Panc1 (cell line): ENCODE data around the gene SULT1C3. TPM values are rescaled to one million over a fixed set of nuclear protein-coding genes. Genes with fewer than 3 reads are reported as not detected.

Source experiments
- ATAC-seq: fragments of 200-7000 bp; cut with Tn5 transposase; 2 replicates; pipeline ENCODE4 v1.9.1; 2020; ENCODE audit warnings: mild to moderate bottlenecking, moderate library complexity
- BruUV-seq: library from RNA; stranded (reverse); fragments of 400-500 nt; replicated peaks from 2 replicates; lab custom pipeline; 2021; lab: Mats Ljungman, UMichigan
- CTCF ChIA-PET: fragments of 300-600 bp; sonication (Branson Sonifier 250); formaldehyde crosslinking; loops from one replicate; lab custom pipeline; 2022; ENCODE audit warnings: antibody characterized with exemption; lab: Charles Lee
- POLR2A ChIA-PET: fragments of 300-600 bp; sonication (Branson Sonifier 250); formaldehyde crosslinking; loops from one replicate; lab custom pipeline; 2022; ENCODE audit warnings: antibody characterized with exemption; lab: Charles Lee
- DNase-seq: peaks from one replicate; pipeline ENCODE4 v3.0.0-alpha.2; 2010; ENCODE audit warnings: low read depth, low spot score
- H3K27ac ChIP-seq: 2 replicates; pipeline ENCODE4 v1.5.1; 2011; ENCODE audit warnings: mild to moderate bottlenecking, low read length, inconsistent platforms
- H3K27me3 ChIP-seq: fragments of 200-500 bp; sonication (Bioruptor generic); 2 replicates; pipeline ENCODE4 v1.6.0; 2014; ENCODE audit warnings: low read length, inconsistent platforms; ENCODE audit not compliant: control insufficient read depth, insufficient read depth
- H3K36me3 ChIP-seq: fragments of 200-500 bp; sonication (Bioruptor generic); 2 replicates; pipeline ENCODE4 v1.5.1; 2014; ENCODE audit warnings: inconsistent platforms, mild to moderate bottlenecking, low read length, moderate library complexity; ENCODE audit not compliant: control insufficient read depth, insufficient read depth
- H3K4me1 ChIP-seq: 2 replicates; pipeline ENCODE4 v1.5.1; 2011; ENCODE audit warnings: inconsistent platforms, mild to moderate bottlenecking, low read length, moderate library complexity; ENCODE audit not compliant: control insufficient read depth, insufficient read depth
- H3K4me3 ChIP-seq, 2 experiments: 2 replicates each; pipeline ENCODE4 v1.5.1; 2011 to 2012; ENCODE audit warnings: low read depth in 2 of 2, low read length in 2 of 2, mild to moderate bottlenecking in 2 of 2, inconsistent platforms in 1 of 2, moderate library complexity in 1 of 2
- H3K9me3 ChIP-seq: fragments of 200-500 bp; sonication (Bioruptor generic); 2 replicates; pipeline ENCODE4 v1.5.1; 2014; ENCODE audit warnings: low read depth, mild to moderate bottlenecking, inconsistent platforms, low read length, moderate library complexity; ENCODE audit not compliant: control insufficient read depth, insufficient read depth
- POLR2AphosphoS5 ChIP-seq: IDR thresholded peaks from 2 replicates; pipeline ENCODE4 v1.6.1; 2012; ENCODE audit warnings: mild to moderate bottlenecking, low read depth, low read length, moderate library complexity
- SIN3A ChIP-seq: IDR thresholded peaks from 2 replicates; pipeline ENCODE4 v1.6.1; 2012; ENCODE audit warnings: low read depth, mild to moderate bottlenecking, low read length, moderate library complexity, borderline replicate concordance; ENCODE audit not compliant: insufficient read depth
- TCF7L2 ChIP-seq: IDR thresholded peaks from 2 replicates; pipeline ENCODE4 v1.6.1; 2011; ENCODE audit warnings: mild to moderate bottlenecking, low read depth, low read length, inconsistent platforms
- in situ Hi-C: cut with HindIII; loops from 2 replicates; pipeline ENCODE4 v1.10.0; 2016; ENCODE audit warnings: low sequenced_read_pairs, low pct_unique_long_range_greater_than_20kb
- intact Hi-C: fragments of 100-400 bp; cut with micrococcal nuclease; formaldehyde crosslinking; loops from one replicate; pipeline ENCODE4 v1.10.0; 2022; ENCODE audit not compliant: unreplicated experiment
- total RNA-seq: library from RNA; stranded (reverse); gene quantifications from one replicate; pipeline ENCODE4 v1.2.1, GENCODE V29; 2021; ENCODE audit not compliant: unreplicated experiment
- TF ChIP-seq, protein P1 (sequence below): fragments of 450-650 bp; IDR thresholded peaks from 2 replicates; pipeline ENCODE4 v1.5.1; 2017; ENCODE audit warnings: mild to moderate bottlenecking
- TF ChIP-seq, protein P2 (sequence below), 2 experiments: IDR thresholded peaks; 2 replicates each; pipeline ENCODE4 v1.6.1; 2011 to 2012; ENCODE audit warnings: low read depth in 2 of 2, control low read depth in 1 of 2, low read length in 1 of 2, mild to moderate bottlenecking in 1 of 2, moderate library complexity in 1 of 2; ENCODE audit not compliant: insufficient read depth in 1 of 2

The SULT1C3 gene
- total RNA-seq, 1 experiment from 2014 or later = not detected

DNA sequence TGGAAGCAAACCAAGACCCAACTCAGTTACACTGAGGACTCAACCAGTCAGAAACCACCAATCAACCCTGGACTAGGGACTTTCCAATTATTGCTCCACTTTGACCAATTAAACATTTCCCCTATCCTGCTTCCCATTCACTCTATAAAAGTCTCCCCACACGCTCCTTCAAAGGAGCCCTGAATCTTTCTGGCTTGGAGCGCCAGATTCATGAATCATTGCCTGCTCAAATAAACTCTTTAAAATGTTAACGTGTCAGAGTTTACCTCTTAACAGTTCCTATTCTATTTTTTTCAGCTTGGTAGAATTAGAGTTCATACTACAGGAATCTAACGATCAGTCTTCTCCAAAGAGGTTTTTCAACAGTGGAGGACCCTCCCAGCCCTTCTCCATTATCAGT is 28.2 kb downstream of the SULT1C3 start:
- Histone ChIP-seq H3K9me3 (no peaks in the 10 kb centered on the region), H3K4me1 (peaks cover 9% of the 10 kb centered on the region; the same call in 1 of the 2 replicates), H3K36me3 (no peaks in the 10 kb centered on the region), H3K27ac (no peak overlapping the region), H3K4me3 (no peak overlapping the region), H3K27me3 (no peaks in the 10 kb centered on the region)
- no peak for TF ChIP-seq SIN3A
- peak; percentile 80 for TF ChIP-seq TCF7L2
- DNase-seq (no peak), ATAC-seq (peak; percentile 83)
- ChIA-PET POLR2A (no interaction called here), CTCF (no interaction called here)
- intact Hi-C loops = no loop called here
- in situ Hi-C loops = no loop called here
- no TSS peak for BruUV-seq

- Histone ChIP-seq H3K4me3 (no peak overlapping the region), H3K27me3 (no peaks in the 10 kb centered on the region), H3K9me3 (no peaks in the 10 kb centered on the region), H3K27ac (no peak overlapping the region), H3K36me3 (no peaks in the 10 kb centered on the region), H3K4me1 (peaks cover 9% of the 10 kb centered on the region; the same call in 1 of the 2 replicates)
- in situ Hi-C loops (no loop called here), intact Hi-C loops (no loop called here)
- POLR2A ChIA-PET = no interaction called here
- DNase-seq (no peak), ATAC-seq (no peak)
- no TSS peak for BruUV-seq
- TF ChIP-seq, protein P1, sequence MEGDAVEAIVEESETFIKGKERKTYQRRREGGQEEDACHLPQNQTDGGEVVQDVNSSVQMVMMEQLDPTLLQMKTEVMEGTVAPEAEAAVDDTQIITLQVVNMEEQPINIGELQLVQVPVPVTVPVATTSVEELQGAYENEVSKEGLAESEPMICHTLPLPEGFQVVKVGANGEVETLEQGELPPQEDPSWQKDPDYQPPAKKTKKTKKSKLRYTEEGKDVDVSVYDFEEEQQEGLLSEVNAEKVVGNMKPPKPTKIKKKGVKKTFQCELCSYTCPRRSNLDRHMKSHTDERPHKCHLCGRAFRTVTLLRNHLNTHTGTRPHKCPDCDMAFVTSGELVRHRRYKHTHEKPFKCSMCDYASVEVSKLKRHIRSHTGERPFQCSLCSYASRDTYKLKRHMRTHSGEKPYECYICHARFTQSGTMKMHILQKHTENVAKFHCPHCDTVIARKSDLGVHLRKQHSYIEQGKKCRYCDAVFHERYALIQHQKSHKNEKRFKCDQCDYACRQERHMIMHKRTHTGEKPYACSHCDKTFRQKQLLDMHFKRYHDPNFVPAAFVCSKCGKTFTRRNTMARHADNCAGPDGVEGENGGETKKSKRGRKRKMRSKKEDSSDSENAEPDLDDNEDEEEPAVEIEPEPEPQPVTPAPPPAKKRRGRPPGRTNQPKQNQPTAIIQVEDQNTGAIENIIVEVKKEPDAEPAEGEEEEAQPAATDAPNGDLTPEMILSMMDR = no peak
- TF ChIP-seq POLR2AphosphoS5 (no peak), SIN3A (no peak), TCF7L2 (no peak)
- TF ChIP-seq, protein P2, sequence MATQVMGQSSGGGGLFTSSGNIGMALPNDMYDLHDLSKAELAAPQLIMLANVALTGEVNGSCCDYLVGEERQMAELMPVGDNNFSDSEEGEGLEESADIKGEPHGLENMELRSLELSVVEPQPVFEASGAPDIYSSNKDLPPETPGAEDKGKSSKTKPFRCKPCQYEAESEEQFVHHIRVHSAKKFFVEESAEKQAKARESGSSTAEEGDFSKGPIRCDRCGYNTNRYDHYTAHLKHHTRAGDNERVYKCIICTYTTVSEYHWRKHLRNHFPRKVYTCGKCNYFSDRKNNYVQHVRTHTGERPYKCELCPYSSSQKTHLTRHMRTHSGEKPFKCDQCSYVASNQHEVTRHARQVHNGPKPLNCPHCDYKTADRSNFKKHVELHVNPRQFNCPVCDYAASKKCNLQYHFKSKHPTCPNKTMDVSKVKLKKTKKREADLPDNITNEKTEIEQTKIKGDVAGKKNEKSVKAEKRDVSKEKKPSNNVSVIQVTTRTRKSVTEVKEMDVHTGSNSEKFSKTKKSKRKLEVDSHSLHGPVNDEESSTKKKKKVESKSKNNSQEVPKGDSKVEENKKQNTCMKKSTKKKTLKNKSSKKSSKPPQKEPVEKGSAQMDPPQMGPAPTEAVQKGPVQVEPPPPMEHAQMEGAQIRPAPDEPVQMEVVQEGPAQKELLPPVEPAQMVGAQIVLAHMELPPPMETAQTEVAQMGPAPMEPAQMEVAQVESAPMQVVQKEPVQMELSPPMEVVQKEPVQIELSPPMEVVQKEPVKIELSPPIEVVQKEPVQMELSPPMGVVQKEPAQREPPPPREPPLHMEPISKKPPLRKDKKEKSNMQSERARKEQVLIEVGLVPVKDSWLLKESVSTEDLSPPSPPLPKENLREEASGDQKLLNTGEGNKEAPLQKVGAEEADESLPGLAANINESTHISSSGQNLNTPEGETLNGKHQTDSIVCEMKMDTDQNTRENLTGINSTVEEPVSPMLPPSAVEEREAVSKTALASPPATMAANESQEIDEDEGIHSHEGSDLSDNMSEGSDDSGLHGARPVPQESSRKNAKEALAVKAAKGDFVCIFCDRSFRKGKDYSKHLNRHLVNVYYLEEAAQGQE (IDR thresholded peaks at IDR 0.05; ENCODE audit: insufficient read depth in 1 of 2, low read depth in 2 of 2, low read length in 1 of 2) = no peak
- CTCF ChIA-PET = no interaction called here
These were observed 30.6 kb downstream of the SULT1C3 start for GRCh38 chr2:108270346-108270745.

- no peak for DNase-seq
- Histone ChIP-seq H3K36me3 (no peaks in the 10 kb centered on the region), H3K4me1 (peaks cover 9% of the 10 kb centered on the region; the same call in 1 of the 2 replicates), H3K4me3 (no peak overlapping the region), H3K27me3 (no peaks in the 10 kb centered on the region), H3K27ac (no peak overlapping the region), H3K9me3 (no peaks in the 10 kb centered on the region)
- ATAC-seq = peak; percentile 24; the same call in 1 of the 2 replicates
- intact Hi-C loops = no loop called here
- ChIA-PET CTCF (interaction anchor here (0.6 kb wide), 1 partner anchor 82 kb away, joined by 3 read pairs; no protein-coding TSS in a partner anchor), POLR2A (no interaction called here)
- TF ChIP-seq, protein P1 = no peak
- TF ChIP-seq, protein P2 (IDR thresholded peaks at IDR 0.05; ENCODE audit: insufficient read depth in 1 of 2, low read depth in 2 of 2, low read length in 1 of 2) = no peak
- no peak for TF ChIP-seq POLR2AphosphoS5
- no peak for TF ChIP-seq SIN3A
- no peak for TF ChIP-seq TCF7L2
- in situ Hi-C loops = no loop called here
- no TSS peak for BruUV-seq
These were observed 31.2 kb downstream of the SULT1C3 start for GRCh38 chr2:108270768-108271506.
